Erythroblast (primary cell): ENCODE results near the gene ENDOU.

ENCODE experiments used
- GATA1 ChIP-seq: IDR thresholded peaks from 2 replicates; pipeline ENCODE4 v1.6.1; 2011; ENCODE audit warnings: low read depth, mild to moderate bottlenecking, control low read depth, low read length, moderate library complexity
- POLR2A ChIP-seq: IDR thresholded peaks from 2 replicates; pipeline ENCODE4 v1.6.1; 2011; ENCODE audit warnings: mild to moderate bottlenecking, low read length

DNA sequence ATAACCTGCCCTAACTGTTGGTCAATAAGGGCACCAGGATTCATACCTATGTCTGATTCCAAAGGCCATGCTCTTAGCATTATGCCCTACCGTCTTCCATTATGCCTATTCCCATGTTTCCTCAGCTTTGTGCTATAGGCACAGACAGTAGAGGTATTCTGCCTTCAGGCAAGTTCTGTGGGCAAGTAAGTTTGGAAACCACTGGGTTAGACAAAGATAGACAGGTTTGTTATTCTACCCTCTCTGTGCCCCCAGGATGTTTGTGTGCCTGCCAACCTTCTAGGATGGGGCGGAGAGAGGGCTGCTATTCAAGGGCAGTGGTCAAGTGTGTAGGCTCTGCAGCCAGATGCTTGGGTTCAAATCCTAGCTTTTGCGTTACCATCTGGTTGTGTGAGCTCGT is 28.8 kb upstream of the ENDOU start:
- no peak for TF ChIP-seq POLR2A
- TF ChIP-seq GATA1: no peak
